ENCODE data around the gene POLD4.

Gene POLD4

GRCh38 chr11:67314218-67314617, 39.1 kb downstream of the POLD4 start:
- DNase-seq = no peak

GRCh38 chr11:67313125-67313890, 40.0 kb downstream of the POLD4 start:
- no peak for DNase-seq

- DNase-seq = peak; percentile 44
Measured at GRCh38 chr11:67312187-67313021, 40.9 kb downstream of the POLD4 start.

- DNase-seq = no peak
Measured at GRCh38 chr11:67311556-67312082, 41.7 kb downstream of the POLD4 start.

- DNase-seq = no peak
Measured at GRCh38 chr11:67311051-67311555, 42.2 kb downstream of the POLD4 start.

GRCh38 chr11:67310246-67311050, 42.9 kb downstream of the POLD4 start:
- DNase-seq = no peak

GRCh38 chr11:67309661-67310061, 43.7 kb downstream of the POLD4 start:
- DNase-seq = no peak

GRCh38 chr11:67309166-67309565, 44.2 kb downstream of the POLD4 start:
- DNase-seq = no peak

- no peak for DNase-seq
Measured at GRCh38 chr11:67308031-67308866, 45.1 kb downstream of the POLD4 start.

GRCh38 chr11:67307545-67308001, 45.8 kb downstream of the POLD4 start:
- DNase-seq = no peak

GRCh38 chr11:67306769-67307544, 46.4 kb downstream of the POLD4 start:
- no peak for DNase-seq

- no peak for DNase-seq
Measured at GRCh38 chr11:67304511-67305113, 48.7 kb downstream of the POLD4 start.

GRCh38 chr11:67303835-67304411, 49.4 kb downstream of the POLD4 start:
- no peak for DNase-seq

GRCh38 chr11:67303132-67303834, 50.1 kb downstream of the POLD4 start, which contains the start of gene SSH3:
TSS of gene SSH3 (plus strand) at chr11:67303530. CDS start at chr11:67303626, 96 bp downstream.
- peak; percentile 48 for DNase-seq

- DNase-seq = no peak
Measured at GRCh38 chr11:67302571-67303131, 50.7 kb downstream of the POLD4 start.

- DNase-seq = no peak
Measured at GRCh38 chr11:67301951-67302516, 51.3 kb downstream of the POLD4 start.

GRCh38 chr11:67301313-67301921, 51.9 kb downstream of the POLD4 start:
- DNase-seq = no peak
